ENCODE results near the gene RPL31. TPM values are rescaled to one million over a fixed set of nuclear protein-coding genes. Genes with fewer than 3 reads are reported as not detected.

Gene RPL31
- total RNA-seq, 1 experiment from 2014 or later: 1,199 TPM

DNA sequence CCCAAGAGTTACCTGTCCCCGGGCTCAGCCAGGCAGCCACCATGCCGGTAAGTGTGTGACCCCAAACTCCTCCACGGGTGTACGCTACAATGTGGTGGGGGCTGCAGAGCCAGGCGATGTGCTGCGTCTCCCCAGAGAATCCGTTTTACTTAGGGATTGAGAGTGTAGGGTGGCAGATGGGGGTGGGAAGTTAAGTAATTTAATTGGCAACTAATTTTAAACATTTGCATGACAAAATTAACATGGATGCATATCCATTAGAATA lies 26.6 kb upstream of the RPL31 start:
- no peak for DNase-seq (ENCODE audit: low read depth)

DNA sequence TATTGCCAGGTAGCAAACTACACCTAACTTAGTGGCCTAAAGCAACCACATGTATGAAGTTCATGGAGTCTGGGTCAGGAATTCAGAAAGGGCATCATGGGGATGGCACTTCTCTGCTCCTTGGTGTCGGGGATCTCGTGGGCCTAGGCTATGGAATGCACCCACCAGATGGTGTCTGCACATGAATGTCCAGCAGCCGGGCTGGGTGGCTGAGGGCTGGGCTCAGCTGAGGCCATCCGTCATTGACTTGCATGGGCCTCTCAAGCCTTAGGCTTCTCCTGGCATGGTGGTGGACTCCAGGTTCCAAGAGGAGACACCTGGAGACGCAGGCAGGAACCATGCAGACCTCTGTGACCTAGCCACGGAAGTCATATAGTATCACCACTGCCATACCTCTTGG lies 26.0 kb upstream of the RPL31 start:
- no peak for DNase-seq (ENCODE audit: low read depth)

DNA sequence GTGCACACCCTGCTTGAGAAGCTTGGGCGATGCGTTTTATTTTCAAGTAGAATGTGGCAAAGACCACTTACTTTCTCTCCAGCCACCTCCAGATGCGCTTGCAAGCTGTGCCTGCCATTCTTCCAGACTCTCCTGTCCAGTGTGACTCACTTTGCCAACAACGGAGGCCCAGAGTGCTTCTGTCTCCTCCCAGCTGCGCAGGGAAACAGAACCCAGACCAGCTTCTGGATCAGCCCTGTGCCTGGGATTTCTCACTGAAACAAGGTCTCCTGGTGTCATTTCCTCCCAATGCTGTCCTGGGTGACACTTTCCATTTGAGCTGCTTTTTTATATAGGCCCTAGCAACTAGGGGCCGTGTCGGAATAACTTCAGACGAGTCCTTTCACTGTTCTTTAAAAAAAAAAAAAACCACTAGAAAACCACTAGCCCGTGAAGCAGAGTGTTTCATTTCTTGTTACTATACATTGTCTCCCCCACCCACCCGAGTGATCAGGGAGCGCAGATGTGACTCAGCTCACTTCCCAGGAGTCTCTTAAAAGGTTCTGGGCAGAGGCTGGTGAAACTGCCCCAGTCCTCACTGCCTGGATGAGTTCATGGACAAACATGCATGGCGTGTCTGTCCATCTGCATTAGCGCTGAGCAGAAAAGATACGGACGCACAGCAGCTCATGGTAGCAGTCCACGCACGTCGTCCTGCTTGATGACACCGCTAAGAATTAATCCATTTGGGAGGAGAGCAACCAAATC lies 25.3 kb upstream of the RPL31 start:
- DNase-seq (ENCODE audit: low read depth): peak; percentile 82

DNA sequence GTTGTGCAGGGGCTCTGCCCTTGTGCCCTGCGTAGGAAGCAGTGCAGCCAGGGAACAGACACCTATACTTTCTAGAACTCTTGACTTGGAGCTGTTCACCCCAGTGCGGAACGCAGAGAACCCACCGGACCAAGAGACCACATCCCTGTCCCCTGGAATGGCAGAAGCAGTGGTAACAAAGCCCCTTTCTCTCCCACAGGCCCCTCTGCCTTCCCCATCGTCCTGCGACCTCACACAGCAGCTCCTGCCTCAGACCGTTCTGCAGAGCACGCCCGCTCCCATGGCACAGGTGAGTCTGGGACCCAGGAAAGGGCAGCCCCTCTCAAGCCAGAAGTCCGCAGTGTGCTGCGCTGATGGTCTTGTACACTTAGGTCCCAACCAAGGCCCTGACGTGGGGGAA lies 24.6 kb upstream of the RPL31 start:
- no peak for DNase-seq (ENCODE audit: low read depth)

DNA sequence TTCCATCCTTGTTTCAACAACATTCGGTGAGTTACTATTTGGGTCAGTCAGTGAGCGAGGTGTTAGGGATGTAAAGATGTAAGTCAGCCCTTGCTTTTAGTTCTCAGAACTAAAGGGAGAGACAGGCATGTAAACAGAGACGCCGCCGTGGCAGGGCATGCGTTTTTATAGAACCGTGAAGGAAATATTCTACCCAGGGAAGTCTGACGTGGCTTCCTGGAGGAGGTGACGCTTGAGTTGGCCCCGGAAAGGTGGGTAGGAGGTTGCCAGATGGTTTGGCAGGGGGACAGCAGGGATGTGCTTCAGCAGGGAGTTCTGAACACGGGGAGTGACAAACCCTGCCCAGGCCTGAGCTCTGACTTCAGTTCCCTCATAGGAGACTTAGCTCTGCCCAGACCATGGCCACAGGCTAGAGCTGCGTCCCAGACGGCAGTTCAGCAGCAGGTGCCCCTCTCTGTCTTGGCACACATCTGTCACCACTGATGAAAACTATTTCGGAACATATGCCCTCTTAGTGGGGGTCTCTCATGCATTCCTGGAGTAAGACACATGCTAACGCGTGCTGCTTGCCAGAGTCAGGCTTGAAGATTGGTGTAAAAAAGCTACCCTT lies 23.4 kb upstream of the RPL31 start:
- DNase-seq (ENCODE audit: low read depth): peak; percentile 76

DNA sequence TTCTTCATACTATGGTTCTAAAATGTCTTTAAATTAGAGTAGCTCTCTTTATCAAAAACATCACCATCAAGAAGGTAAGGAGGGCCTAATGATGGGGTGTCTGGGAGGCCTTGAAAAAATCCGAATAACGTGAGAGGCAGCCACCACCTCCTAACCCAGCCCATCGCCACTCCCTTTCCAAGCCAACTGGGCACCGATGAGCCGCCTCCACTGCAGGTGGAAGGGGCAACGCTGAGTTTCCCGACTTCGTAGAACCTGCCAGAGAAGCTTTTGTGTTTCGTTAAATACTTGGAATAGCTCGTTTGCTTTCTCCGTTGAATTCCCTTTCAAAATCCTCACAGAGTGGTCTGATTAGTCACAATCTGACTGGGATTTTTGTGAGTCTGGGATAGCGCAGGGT lies 22.0 kb upstream of the RPL31 start:
- no peak for DNase-seq (ENCODE audit: low read depth)

DNA sequence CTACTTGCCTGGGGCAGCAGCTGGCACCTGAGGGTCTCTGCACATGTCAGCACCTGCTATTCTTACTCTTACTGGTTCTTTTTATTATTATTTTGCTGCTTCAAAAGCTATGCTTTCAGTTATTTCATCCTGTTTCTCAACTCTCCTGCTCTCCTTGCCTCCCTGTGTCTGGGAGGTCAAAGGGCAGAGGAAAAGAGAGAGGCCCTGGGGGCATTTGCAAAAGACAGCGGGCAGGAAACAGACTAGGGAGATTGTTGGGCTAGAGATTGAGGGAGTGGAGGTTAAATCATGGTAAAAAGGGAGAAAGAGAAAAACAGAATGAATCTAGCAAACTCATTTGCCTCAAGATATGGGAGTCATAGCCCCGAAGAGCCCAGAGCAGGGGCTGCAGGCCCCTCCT lies 21.1 kb upstream of the RPL31 start:
- DNase-seq (ENCODE audit: low read depth): no peak

DNA sequence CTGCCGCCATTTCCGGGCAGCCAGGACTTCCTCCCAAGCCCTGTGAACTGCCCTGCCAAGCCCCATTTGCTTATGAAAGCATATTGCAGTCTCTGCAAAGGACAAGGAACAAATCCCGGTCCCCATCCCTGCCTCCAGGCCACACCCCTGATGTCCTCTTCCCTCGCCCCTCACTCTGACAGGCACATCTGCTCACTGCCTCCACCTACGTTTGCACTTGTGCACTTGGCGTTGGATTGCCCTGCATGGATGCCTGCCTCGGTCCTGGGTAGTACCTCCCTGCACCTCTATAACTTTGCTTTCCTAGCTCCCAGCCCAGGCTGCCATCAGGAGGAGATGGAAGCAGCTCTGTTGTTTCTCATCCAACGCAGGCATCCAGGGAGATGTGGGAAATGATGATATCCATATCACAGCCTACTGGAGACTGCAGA lies 19.6 kb upstream of the RPL31 start:
- DNase-seq (ENCODE audit: low read depth): no peak

DNA sequence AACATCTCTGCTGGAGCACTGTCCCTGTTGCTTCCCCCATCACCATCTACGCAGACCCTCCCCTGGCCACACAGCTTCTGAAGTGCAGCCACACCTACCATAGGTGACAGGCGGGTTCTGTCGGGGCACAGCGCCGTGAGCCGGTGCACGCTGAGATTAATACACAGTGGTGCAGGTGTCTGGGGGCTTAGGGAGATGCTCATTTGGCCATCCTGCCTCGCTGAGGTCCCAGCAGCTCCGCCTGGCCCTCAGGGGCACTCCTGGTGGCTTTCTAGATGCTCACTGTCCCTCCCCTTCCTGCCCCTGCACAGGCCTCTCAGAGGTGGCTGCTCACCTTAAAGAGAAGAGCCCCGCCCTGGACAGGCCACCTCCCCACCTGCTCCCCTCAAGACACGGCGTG lies 18.9 kb upstream of the RPL31 start:
- no peak for DNase-seq (ENCODE audit: low read depth)

DNA sequence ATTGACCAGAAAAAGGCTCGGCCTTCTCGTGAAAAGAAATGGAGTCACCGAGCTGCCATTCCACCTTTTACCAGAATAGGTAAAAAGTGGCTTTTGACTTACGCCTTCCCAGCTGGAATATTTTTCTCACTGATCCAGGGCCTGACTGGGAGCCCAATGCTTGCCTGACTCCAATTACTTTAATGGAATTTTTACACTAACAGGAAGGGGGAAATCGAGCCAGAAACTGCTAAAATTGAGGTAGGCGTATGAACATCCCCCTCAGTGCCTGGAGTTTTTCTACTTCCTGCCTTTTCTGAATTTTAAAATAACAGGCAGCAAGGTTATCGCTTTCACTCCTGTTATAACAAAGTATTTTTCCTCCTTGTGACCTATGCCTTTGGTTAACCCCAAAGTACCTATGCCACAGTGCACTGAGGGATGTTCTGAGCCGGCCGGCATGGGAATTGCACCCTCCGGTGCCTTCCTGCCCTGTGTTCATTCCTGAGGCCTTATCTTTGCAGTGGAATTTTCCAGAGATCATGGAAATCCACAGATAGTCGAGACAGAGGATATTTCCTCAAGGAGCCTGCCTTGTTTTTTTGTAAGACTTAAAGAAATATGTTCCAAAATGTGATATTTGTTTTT lies 18.3 kb upstream of the RPL31 start:
- no peak for DNase-seq (ENCODE audit: low read depth)

DNA sequence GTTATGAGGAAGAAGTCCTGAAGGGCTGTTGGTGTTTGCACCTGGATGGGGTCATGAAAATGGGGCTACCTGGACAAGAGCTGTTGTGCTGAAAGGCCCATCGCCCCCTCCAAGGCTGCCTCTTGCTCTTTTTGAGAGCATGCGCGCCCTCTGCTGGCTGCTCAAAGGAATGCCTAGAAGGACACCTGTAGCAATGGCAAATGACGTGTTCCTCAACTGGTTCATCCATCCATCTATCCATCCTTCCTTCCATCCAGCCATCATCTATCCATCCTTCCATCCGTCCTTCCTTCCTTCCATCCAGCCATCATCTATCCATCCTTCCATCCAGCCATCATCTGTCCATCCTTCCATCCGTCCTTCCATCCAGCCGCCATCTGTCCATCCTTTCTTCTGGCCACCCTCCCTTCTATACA lies 17.2 kb upstream of the RPL31 start:
- peak; percentile 78 for DNase-seq (ENCODE audit: low read depth)

DNA sequence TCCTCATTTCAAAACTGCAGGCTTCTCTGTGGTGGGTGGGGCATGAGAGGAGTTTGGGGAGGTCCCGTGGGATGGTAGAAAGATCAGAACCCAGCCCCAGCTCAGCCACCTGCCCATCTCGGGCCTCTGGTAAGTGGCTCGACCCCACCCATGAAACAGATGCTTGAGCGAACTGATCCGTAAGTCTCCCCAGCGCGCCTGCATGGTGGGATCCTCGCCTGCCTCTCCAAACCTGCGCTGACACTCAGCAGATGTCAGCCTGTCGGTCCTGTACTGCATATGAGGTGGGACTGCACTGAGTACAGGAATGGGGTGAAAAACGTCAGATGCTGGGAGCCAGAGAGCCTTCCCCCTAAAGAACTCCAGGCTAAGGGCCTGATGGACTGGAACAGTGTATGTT lies 15.9 kb upstream of the RPL31 start:
- DNase-seq (ENCODE audit: low read depth): no peak

DNA sequence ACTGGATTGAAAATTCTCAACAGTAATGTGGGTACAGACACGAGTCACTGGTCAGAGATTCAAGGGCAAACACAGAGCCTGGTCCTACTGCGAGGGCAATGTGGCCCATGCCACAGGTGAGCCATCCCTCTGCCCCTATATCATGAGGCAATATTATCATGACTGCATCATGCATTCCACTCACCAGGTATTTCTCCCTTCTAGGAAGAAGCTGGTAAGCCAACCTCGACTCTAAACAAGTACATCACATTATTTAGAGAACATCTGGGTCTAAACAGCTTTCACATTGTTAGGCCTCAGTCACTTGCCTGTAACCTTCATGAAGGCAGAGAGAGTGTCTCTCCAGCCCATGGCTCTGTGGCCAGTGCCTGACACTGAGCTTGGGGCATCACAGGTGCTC lies 14.6 kb upstream of the RPL31 start:
- DNase-seq (ENCODE audit: low read depth): no peak

DNA sequence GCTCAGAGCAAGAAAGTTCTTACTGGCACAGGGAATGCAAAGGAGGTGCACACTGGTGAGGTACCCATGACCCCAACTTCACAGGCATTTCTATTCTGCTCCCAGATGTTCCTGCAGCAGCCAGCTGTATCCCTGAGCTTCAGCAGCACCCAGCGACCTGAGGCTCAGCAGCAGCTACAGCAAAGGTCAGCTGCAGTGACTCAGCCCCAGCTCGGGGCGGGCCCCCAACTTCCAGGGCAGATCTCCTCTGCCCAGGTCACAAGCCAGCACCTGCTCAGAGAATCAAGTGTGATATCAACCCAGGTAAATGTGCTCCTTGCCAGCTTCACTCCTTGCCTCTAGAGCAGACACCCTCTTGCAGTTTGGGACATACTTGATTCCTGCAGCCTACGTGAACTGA lies 14.1 kb upstream of the RPL31 start:
- no peak for DNase-seq (ENCODE audit: low read depth)

DNA sequence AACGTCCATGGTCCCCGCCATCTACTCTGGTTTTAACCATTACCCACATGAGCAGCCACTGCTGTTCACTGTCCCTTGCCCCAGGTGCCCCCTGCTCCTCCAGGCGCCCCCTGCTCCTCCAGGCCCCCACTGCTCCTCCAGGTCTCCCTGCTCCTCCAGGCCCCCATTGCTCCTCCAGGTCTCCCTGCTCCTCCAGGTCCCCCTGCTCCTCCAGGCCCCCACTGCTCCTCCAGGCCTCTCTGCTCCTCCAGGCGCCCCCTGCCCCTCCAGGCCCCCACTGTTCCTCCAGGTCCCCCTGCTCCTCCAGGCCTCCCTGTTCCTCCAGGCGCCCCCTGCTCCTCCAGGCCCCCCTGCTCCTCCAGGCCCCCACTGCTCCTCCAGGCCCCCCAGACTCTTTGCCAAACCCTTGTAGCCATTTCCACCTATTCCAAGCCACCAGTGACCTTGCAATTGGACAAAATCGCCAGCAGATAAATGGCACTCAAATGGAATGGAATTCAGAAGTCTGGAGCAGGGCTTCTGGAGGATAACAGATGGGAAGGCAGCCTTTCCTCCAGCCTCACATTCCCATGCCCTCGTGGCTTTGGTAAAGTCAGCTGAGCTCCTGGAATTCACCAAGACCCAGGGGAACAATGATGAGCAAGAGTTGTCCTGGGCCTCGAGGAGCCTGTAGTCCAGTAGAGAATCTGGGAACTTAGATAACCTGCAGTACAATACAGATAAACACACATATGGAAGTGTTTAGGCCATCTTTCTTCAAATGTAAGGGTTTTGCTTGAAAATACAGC lies 13.3 kb upstream of the RPL31 start:
- DNase-seq (ENCODE audit: low read depth): no peak

DNA sequence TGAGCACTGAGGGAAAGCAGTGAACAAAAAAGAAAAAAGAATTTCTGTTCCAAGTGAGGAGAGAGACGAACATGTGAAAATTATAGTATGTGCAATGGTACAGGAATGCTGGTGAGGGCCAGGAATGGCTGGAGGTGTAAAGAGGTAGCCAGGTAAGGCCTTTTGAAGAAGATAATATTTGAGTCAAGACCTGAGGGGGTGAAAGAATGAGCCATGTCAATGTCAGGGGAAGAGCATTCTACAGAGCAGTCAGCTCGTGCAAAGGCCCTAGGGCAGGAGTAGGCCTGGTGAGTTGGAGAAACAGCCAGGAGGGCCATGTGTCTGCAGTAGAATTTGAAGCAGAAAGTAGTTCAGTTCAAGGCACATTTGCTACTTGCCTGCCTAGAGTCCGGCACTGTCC lies 12.4 kb upstream of the RPL31 start:
- DNase-seq (ENCODE audit: low read depth): no peak

DNA sequence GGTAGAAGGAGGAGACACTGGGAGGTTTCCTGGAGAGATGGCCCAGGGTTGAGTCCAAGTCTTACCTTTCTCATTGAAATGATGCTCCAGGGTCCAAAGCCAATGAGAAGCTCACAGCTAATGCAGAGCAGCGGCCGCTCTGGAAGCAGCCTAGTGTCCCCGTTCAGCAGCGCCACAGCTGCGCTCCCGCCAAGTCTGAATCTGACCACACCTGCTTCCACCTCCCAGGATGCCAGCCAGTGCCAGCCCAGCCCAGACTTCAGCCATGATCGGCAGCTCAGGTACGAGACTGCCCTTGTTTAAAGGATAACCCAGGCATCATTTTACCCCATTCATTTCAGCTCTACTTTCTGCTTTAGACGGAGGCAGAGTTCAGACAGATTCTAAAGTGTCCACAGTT lies 11.9 kb upstream of the RPL31 start:
- no peak for DNase-seq (ENCODE audit: low read depth)

DNA sequence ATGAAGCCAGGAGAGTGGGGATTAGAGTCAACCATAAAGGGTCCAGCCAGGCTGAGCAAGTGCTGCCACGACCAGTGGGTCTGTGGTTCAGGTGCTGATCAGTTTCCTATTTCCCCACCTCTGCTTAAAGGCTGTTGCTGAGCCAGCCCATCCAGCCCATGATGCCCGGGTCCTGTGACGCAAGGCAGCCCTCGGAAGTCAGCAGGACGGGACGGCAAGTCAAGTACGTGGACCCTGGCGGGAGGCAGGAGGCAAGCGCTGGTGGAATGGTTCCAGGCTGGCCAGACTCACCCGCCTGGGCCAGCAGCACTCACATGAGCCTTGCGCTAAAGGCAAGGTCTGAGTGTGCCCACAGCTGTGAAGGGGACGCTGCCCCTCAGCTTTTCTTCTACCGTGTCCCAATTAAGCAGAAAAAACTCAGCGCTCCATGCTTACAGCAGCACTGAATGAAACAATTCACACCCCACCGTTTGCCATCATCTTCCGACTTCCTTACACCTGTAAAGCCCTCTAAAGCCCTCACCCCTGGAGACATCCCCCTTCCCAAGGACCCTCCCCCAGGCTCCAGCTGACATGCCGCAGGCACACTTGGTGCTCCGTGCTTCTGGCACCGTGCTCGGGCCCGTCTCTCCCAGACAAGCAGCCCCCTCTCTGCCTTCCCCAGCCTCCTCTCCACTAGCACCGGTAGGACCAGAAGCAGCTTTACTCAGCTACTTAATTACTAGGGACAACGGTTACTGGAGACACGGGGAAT lies 11.3 kb upstream of the RPL31 start:
- no peak for DNase-seq (ENCODE audit: low read depth)

DNA sequence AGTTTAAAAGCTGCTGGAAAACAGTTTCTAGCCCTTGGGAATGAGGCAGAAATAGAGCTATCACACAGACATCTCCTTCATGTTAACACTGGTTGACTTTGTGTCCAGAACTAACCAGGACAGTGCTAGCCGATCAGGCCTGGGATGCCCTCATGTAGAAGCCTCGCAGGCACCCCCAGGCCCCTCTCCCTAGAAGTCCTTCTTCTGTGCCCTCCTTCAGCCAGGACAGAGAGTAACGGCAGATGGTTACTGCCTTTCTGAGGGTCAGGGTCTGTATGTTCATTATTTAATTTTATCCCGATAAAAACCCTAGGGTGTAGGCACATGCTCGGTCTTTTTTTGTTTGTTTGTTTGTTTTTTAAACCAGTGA lies 10.7 kb upstream of the RPL31 start:
- DNase-seq (ENCODE audit: low read depth): no peak

DNA sequence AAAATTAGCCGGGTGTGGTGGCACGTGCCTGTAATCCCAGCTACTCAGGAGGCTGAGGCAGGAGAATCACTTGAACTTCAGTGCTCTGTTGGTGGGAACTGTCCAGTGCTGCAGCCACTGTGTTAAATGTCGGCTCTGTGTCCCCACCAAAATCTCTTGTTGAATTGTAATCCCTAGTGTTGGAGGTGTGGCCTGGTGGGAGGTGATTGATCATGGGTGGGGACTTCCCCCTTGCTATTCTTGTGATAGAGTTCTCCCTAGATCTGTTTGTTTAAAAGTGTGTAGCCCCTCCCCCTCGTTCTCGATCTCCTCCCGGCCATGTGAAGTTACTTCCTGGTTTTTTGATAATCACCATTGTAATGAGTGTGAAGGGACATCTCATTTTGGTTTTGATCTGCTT lies 9.8 kb upstream of the RPL31 start:
- DNase-seq (ENCODE audit: low read depth): no peak

DNA sequence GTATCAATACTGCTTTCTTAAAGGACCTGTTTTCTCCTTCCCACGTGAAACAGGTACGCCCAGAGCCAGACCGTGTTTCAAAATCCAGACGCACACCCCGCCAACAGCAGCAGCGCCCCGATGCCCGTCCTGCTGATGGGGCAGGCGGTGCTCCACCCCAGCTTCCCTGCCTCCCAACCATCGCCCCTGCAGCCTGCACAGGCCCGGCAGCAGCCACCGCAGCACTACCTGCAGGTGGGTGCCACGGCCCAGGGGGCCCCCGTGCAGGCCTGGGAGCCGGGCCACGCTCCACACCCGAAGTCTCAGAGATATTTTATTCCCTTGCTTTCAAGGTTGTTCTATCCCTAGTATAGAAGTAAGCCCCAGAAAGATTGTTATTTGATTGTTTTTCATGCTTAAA lies 8.8 kb upstream of the RPL31 start:
- no peak for DNase-seq (ENCODE audit: low read depth)
